ENCODE measurements around the gene ALDH3A1.

The ALDH3A1 gene

DNA sequence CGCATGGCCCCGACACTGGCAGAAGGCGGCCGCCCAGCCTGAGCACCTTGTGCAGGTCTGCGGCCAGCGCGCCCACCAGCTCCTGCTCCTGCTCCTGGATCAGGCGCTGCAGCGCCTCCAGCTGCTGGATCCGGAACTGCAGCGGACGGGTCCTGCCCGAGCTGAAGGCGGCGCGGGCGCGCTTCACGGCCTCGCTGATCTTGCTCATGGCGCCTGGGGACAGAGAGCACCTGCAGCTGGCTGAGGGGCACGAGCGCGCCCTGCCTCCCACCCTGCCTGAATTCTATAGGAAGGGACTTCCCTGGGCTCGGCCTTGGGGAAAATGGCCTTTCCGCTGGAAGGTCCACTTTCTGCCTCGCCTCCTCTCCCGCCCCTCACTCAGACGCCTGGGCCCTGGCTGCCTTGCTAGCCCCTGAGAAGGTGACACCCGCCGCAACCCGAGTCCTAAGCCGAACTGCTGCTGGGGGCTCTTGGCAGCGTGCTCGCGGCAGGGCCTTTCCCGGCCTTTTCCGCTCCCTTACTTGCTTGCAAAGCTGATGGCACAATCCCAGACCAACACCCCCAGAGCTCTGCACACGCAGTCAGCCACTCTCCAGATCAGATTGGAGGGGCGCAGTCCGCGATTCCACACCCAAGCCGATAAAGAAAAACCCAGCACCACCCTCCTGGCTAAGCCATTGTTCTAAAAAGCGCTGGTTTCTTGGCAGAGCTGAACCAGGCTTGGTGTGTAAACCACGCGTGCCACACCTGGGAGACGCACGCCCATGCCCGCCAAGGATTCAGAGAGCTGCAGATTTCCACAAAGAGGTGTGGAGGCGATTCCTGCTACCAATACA is 3.0 kb downstream of the ALDH3A1 start:
- no peaks in the 10 kb centered on the region for H3K4me1 ChIP-seq (ENCODE audit: control insufficient read depth, low read depth, low read length)
- no peaks in the 10 kb centered on the region for H3K36me3 ChIP-seq (ENCODE audit: control insufficient read depth, low read depth, low read length)
- no peak overlapping the region for H3K27ac ChIP-seq (ENCODE audit: low read length)
- H3K4me3 ChIP-seq (ENCODE audit: low read length): peak overlapping the region; percentile 41
- peak overlapping the region; percentile 15 for H3K9ac ChIP-seq (ENCODE audit: low read length)
- no peaks in the 10 kb centered on the region for H3K9me3 ChIP-seq (ENCODE audit: control insufficient read depth, low read depth, low read length)
- peaks cover 9% of the 10 kb centered on the region for H3K27me3 ChIP-seq (ENCODE audit: control insufficient read depth, insufficient read depth, low read length)

- Histone ChIP-seq H3K4me3 (ENCODE audit: low read length) (peak overlapping the region; percentile 41), H3K27me3 (ENCODE audit: control insufficient read depth, insufficient read depth, low read length) (peaks cover 9% of the 10 kb centered on the region), H3K27ac (ENCODE audit: low read length) (no peak overlapping the region), H3K36me3 (ENCODE audit: control insufficient read depth, low read depth, low read length) (no peaks in the 10 kb centered on the region), H3K9ac (ENCODE audit: low read length) (peak overlapping the region; percentile 36), H3K9me3 (ENCODE audit: control insufficient read depth, low read depth, low read length) (no peaks in the 10 kb centered on the region), H3K4me1 (ENCODE audit: control insufficient read depth, low read depth, low read length) (no peaks in the 10 kb centered on the region)
These were observed 3.6 kb downstream of the ALDH3A1 start for GRCh38 chr17:19744492-19744891.

- Histone ChIP-seq H3K9me3 (ENCODE audit: control insufficient read depth, low read depth, low read length) (no peaks in the 10 kb centered on the region), H3K4me1 (ENCODE audit: control insufficient read depth, low read depth, low read length) (no peaks in the 10 kb centered on the region), H3K4me3 (ENCODE audit: low read length) (no peak overlapping the region), H3K36me3 (ENCODE audit: control insufficient read depth, low read depth, low read length) (no peaks in the 10 kb centered on the region), H3K9ac (ENCODE audit: low read length) (no peak overlapping the region), H3K27ac (ENCODE audit: low read length) (no peak overlapping the region), H3K27me3 (ENCODE audit: control insufficient read depth, insufficient read depth, low read length) (peaks cover 9% of the 10 kb centered on the region)
These were observed 4.7 kb downstream of the ALDH3A1 start for GRCh38 chr17:19743101-19744100.

GRCh38 chr17:19742495-19742894 is 5.6 kb downstream of the ALDH3A1 start:
- Histone ChIP-seq H3K36me3 (ENCODE audit: control insufficient read depth, low read depth, low read length) (no peaks in the 10 kb centered on the region), H3K9me3 (ENCODE audit: control insufficient read depth, low read depth, low read length) (no peaks in the 10 kb centered on the region), H3K4me1 (ENCODE audit: control insufficient read depth, low read depth, low read length) (no peaks in the 10 kb centered on the region), H3K9ac (ENCODE audit: low read length) (no peak overlapping the region), H3K27me3 (ENCODE audit: control insufficient read depth, insufficient read depth, low read length) (peaks cover 9% of the 10 kb centered on the region), H3K4me3 (ENCODE audit: low read length) (no peak overlapping the region), H3K27ac (ENCODE audit: low read length) (no peak overlapping the region)

DNA sequence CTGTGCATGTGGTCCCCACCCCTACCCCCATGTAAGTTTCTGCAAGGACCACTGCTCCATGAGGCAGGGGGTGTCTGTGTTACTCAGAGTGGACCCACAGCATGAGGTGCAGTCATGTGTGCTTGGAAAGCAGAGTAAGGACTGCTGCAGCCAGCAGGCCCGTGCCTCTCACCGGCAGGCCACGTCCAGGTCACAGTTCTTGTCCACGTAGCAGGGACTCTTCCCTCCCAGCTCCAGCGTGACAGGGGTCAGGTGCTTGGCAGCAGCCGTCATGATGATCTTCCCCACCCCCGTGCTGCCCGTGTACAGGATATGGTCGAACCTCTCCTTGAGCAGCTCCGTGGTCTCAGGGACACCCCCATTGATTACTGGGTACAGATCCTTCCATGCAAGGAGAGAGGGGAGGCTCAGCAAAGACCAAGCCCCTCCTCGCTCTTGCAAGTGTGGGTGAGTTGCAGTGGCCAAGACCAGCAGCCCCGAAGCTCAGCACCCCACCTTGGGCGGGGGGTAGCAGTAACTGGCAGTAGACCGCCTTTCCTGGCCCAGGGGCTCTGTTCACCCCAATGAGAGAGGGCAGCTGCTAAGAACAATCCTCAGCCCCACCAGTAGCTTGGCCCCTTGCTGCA is 6.2 kb downstream of the ALDH3A1 start:
- no peak overlapping the region for H3K4me3 ChIP-seq (ENCODE audit: low read length)
- no peak overlapping the region for H3K27ac ChIP-seq (ENCODE audit: low read length)
- H3K27me3 ChIP-seq (ENCODE audit: control insufficient read depth, insufficient read depth, low read length): peaks cover 9% of the 10 kb centered on the region
- no peaks in the 10 kb centered on the region for H3K9me3 ChIP-seq (ENCODE audit: control insufficient read depth, low read depth, low read length)
- no peaks in the 10 kb centered on the region for H3K36me3 ChIP-seq (ENCODE audit: control insufficient read depth, low read depth, low read length)
- no peak overlapping the region for H3K9ac ChIP-seq (ENCODE audit: low read length)
- H3K4me1 ChIP-seq (ENCODE audit: control insufficient read depth, low read depth, low read length): no peaks in the 10 kb centered on the region

DNA sequence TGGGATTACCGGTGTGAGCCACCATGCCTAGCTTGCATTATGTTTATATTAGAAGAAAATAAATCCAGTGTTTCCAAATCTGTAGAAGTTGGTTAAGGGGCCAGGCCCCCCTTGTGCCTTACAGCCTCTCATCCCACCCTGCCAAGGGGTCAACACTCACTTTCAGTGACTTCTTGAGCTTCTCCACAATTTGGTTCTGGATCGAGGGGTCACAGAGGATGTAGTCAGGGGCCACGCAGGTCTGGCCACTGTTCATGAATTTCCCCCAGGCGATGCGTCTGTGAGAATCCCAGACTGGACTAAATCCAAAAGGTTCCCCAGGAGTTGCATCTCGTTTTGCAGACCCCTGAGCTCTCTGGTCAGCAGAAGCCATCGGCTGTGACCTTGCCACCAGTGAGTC is 7.2 kb downstream of the ALDH3A1 start:
- no peaks in the 10 kb centered on the region for H3K4me1 ChIP-seq (ENCODE audit: control insufficient read depth, low read depth, low read length)
- H3K36me3 ChIP-seq (ENCODE audit: control insufficient read depth, low read depth, low read length): no peaks in the 10 kb centered on the region
- no peak overlapping the region for H3K4me3 ChIP-seq (ENCODE audit: low read length)
- H3K27ac ChIP-seq (ENCODE audit: low read length): no peak overlapping the region
- no peak overlapping the region for H3K9ac ChIP-seq (ENCODE audit: low read length)
- H3K9me3 ChIP-seq (ENCODE audit: control insufficient read depth, low read depth, low read length): no peaks in the 10 kb centered on the region
- H3K27me3 ChIP-seq (ENCODE audit: control insufficient read depth, insufficient read depth, low read length): peaks cover 9% of the 10 kb centered on the region

DNA sequence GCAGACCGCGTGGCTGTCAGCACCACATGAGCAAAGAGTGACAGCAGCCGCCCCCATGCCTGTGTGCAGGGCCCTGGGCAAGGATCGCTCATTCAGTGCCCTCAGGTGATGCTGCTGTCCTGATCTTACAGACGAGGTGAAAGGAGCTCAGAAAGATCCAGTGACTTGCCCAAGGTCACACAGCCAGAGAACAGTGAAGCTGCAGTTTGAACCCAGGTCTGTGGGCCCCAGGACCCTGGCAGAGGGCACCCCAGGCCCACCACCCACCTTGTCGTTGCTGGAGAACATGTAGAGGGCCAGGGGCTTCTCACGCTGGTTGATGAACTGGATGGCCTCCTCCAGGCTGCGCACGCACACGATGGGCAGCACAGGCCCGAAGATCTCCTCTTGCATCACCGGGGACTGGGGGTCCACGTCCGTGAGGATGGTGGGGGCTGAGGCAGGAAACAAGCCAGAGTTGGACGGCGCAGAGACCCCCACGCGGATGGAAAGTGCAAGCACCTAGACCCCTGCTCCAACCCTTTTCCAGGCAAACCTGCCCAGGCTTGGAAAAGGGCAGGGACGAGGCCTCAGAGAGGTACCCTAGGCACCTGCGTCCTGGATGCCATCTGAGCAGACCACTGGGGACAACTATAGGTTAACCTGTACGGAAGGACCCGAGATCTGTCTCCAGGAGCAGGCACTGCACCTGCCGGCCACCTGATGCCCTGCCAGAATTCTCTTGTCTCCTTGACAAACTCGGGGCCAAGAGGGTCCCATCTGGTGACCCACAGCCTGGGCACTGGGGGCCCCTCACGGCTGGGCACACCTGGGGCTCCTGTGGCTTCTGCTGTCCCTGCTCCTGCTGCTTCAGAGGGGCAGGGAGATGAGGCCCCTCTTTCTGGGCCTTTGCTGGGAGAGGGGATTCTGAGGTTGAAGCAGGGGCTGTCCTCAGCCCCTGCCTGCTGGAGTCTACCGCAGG is 8.6 kb downstream of the ALDH3A1 start:
- H3K27ac ChIP-seq (ENCODE audit: low read length): no peak overlapping the region
- no peaks in the 10 kb centered on the region for H3K27me3 ChIP-seq (ENCODE audit: control insufficient read depth, insufficient read depth, low read length)

GRCh38 chr17:19738757-19739156 is 9.3 kb downstream of the ALDH3A1 start:
- Histone ChIP-seq H3K4me3 (ENCODE audit: low read length) (no peak overlapping the region), H3K36me3 (ENCODE audit: control insufficient read depth, low read depth, low read length) (no peaks in the 10 kb centered on the region), H3K9ac (ENCODE audit: low read length) (no peak overlapping the region), H3K4me1 (ENCODE audit: control insufficient read depth, low read depth, low read length) (no peaks in the 10 kb centered on the region), H3K9me3 (ENCODE audit: control insufficient read depth, low read depth, low read length) (no peaks in the 10 kb centered on the region), H3K27me3 (ENCODE audit: control insufficient read depth, insufficient read depth, low read length) (no peaks in the 10 kb centered on the region), H3K27ac (ENCODE audit: low read length) (no peak overlapping the region)

More for the DNA sequence above, 8.6 kb downstream of the ALDH3A1 start:
- Histone ChIP-seq H3K9me3 (ENCODE audit: control insufficient read depth, low read depth, low read length) (no peaks in the 10 kb centered on the region), H3K4me1 (ENCODE audit: control insufficient read depth, low read depth, low read length) (no peaks in the 10 kb centered on the region), H3K36me3 (ENCODE audit: control insufficient read depth, low read depth, low read length) (no peaks in the 10 kb centered on the region), H3K4me3 (ENCODE audit: low read length) (no peak overlapping the region), H3K9ac (ENCODE audit: low read length) (no peak overlapping the region)

DNA sequence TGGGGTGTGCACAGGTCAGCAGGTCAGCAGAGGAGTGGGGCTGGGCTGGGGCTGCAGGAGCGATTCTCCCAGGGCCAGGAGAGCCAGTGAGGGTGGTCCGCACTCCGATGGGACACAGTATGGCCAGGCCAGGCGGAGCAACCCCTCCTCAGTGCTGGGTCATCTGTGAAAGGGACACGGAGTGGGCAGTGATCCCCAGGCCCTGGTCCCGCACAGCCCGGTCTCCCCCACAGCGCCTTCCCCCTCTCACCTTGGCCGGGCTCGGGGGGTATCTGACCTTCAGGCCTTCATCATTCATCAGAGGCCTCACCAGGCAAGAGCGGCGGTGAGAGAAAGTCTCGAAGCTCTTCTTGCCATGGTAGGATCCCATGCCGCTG is 10.0 kb downstream of the ALDH3A1 start:
- Histone ChIP-seq H3K4me3 (ENCODE audit: low read length) (no peak overlapping the region), H3K4me1 (ENCODE audit: control insufficient read depth, low read depth, low read length) (no peaks in the 10 kb centered on the region), H3K9me3 (ENCODE audit: control insufficient read depth, low read depth, low read length) (no peaks in the 10 kb centered on the region), H3K27ac (ENCODE audit: low read length) (no peak overlapping the region), H3K27me3 (ENCODE audit: control insufficient read depth, insufficient read depth, low read length) (no peaks in the 10 kb centered on the region), H3K36me3 (ENCODE audit: control insufficient read depth, low read depth, low read length) (no peaks in the 10 kb centered on the region), H3K9ac (ENCODE audit: low read length) (no peak overlapping the region)

- Histone ChIP-seq H3K4me3 (ENCODE audit: low read length) (no peak overlapping the region), H3K27ac (ENCODE audit: low read length) (no peak overlapping the region), H3K4me1 (ENCODE audit: control insufficient read depth, low read depth, low read length) (no peaks in the 10 kb centered on the region), H3K27me3 (ENCODE audit: control insufficient read depth, insufficient read depth, low read length) (no peaks in the 10 kb centered on the region), H3K36me3 (ENCODE audit: control insufficient read depth, low read depth, low read length) (no peaks in the 10 kb centered on the region), H3K9ac (ENCODE audit: low read length) (no peak overlapping the region), H3K9me3 (ENCODE audit: control insufficient read depth, low read depth, low read length) (no peaks in the 10 kb centered on the region)
These were observed 10.6 kb downstream of the ALDH3A1 start for GRCh38 chr17:19737305-19738072.

All from iPS-18a (cell line).